Astrocyte (in vitro differentiated cells and primary cell): ENCODE results near the gene IFT172. TPM values are rescaled to one million over a fixed set of nuclear protein-coding genes. Genes with fewer than 3 reads are reported as not detected.

Experiments used
- DNase-seq: peaks from one replicate; pipeline ENCODE4 v3.0.0-alpha.2; 2010; ENCODE audit warnings: low read depth
- FAIRE-seq: peaks from 2 replicates; lab custom pipeline; 2011; peaks lifted over from hg19 to GRCh38; lab: Jason Lieb, UNC
- H2AFZ ChIP-seq: 2 replicates; pipeline ENCODE4 v1.6.0; 2012; ENCODE audit warnings: low read depth, low read length, inconsistent platforms
- H3K27ac ChIP-seq: 2 replicates; pipeline ENCODE4 v1.5.1; 2011; ENCODE audit warnings: low read depth, low read length, inconsistent platforms
- H3K27me3 ChIP-seq: 2 replicates; pipeline ENCODE4 v1.6.0; 2011; ENCODE audit warnings: low read length, inconsistent platforms; ENCODE audit not compliant: insufficient read depth
- H3K36me3 ChIP-seq: 2 replicates; pipeline ENCODE4 v1.5.1; 2011; ENCODE audit warnings: low read length, inconsistent platforms; ENCODE audit not compliant: insufficient read depth
- H3K4me1 ChIP-seq: 2 replicates; pipeline ENCODE4 v1.5.1; 2011; ENCODE audit warnings: low read length, inconsistent platforms; ENCODE audit not compliant: insufficient read depth
- H3K4me2 ChIP-seq: 2 replicates; pipeline ENCODE4 v1.6.0; 2012; ENCODE audit warnings: low read length, inconsistent platforms
- H3K4me3 ChIP-seq: 2 replicates; pipeline ENCODE4 v1.5.1; 2011; ENCODE audit warnings: low read depth, mild to moderate bottlenecking, low read length, inconsistent platforms; ENCODE audit not compliant: insufficient read depth
- H3K79me2 ChIP-seq: 2 replicates; pipeline ENCODE4 v1.6.0; 2012; ENCODE audit warnings: mild to moderate bottlenecking, low read length, inconsistent platforms; ENCODE audit not compliant: insufficient read depth
- H3K9ac ChIP-seq: 2 replicates; pipeline ENCODE4 v1.6.0; 2012; ENCODE audit warnings: mild to moderate bottlenecking, low read length, inconsistent platforms
- H3K9me3 ChIP-seq: 2 replicates; pipeline ENCODE4 v1.5.1; 2012; ENCODE audit warnings: low read depth, mild to moderate bottlenecking, low read length, inconsistent platforms; ENCODE audit not compliant: insufficient read depth
- H4K20me1 ChIP-seq: 2 replicates; pipeline ENCODE4 v1.6.0; 2012; ENCODE audit warnings: low read length, inconsistent platforms; ENCODE audit not compliant: insufficient read depth
- H3K27ac Mint-ChIP-seq: one replicate; pipeline ENCODE4 v1.8.0; 2021; ENCODE audit warnings: mild to moderate bottlenecking, mixed read lengths; ENCODE audit not compliant: unreplicated experiment
- H3K27me3 Mint-ChIP-seq: one replicate; pipeline ENCODE4 v1.8.0; 2021; ENCODE audit warnings: low read depth, mixed read lengths; ENCODE audit not compliant: unreplicated experiment
- H3K36me3 Mint-ChIP-seq: one replicate; pipeline ENCODE4 v1.8.0; 2021; ENCODE audit warnings: low read depth, mixed read lengths; ENCODE audit not compliant: unreplicated experiment
- H3K4me1 Mint-ChIP-seq: one replicate; pipeline ENCODE4 v1.8.0; 2021; ENCODE audit warnings: low read depth, mixed read lengths; ENCODE audit not compliant: unreplicated experiment
- H3K4me3 Mint-ChIP-seq: one replicate; pipeline ENCODE4 v1.8.0; 2021; ENCODE audit warnings: mild to moderate bottlenecking, moderate library complexity, mixed read lengths; ENCODE audit not compliant: unreplicated experiment
- H3K9me3 Mint-ChIP-seq: one replicate; pipeline ENCODE4 v1.8.0; 2021; ENCODE audit warnings: mild to moderate bottlenecking, mixed read lengths; ENCODE audit not compliant: unreplicated experiment
- CTCF ChIP-seq: IDR thresholded peaks from 2 replicates; pipeline ENCODE4 v1.5.1; 2011; ENCODE audit warnings: low read depth, mild to moderate bottlenecking, inconsistent platforms, low read length, moderate library complexity; ENCODE audit not compliant: insufficient read depth
- EZH2 ChIP-seq: IDR thresholded peaks from 2 replicates; pipeline ENCODE4 v1.6.1; 2012; ENCODE audit warnings: mild to moderate bottlenecking, low read length, inconsistent platforms; ENCODE audit not compliant: insufficient read depth
- total RNA-seq: library from RNA; stranded (reverse); gene quantifications from 2 replicates; pipeline ENCODE4 v1.2.1, GENCODE V29; 2021

IFT172 gene
- total RNA-seq, 1 donor from 2014 or later, result 15.4 TPM

GRCh38 chr2:27464443-27464842, 25.1 kb downstream of the IFT172 start:
- no peaks in the 10 kb centered on the region for H3K27me3 ChIP-seq
- no peak overlapping the region for H3K4me2 ChIP-seq
- Mint-ChIP-seq H3K27me3 (no peaks in the 10 kb centered on the region), H3K9me3 (peaks cover 1% of the 10 kb centered on the region), H3K4me3 (no peak overlapping the region), H3K27ac (no peak overlapping the region), H3K36me3 (peaks cover 26% of the 10 kb centered on the region), H3K4me1 (no peaks in the 10 kb centered on the region)
- FAIRE-seq (no peak), DNase-seq (no peak)
- no peaks in the 10 kb centered on the region for H3K4me1 ChIP-seq
- no peak overlapping the region for H3K27ac ChIP-seq
- H3K4me3 ChIP-seq, result no peak overlapping the region
- no peaks in the 10 kb centered on the region for H3K79me2 ChIP-seq
- H3K9me3 ChIP-seq, result no peaks in the 10 kb centered on the region
- no peak overlapping the region for H2AFZ ChIP-seq
- no peak overlapping the region for H3K9ac ChIP-seq
- H4K20me1 ChIP-seq, result no peaks in the 10 kb centered on the region
- no peak for TF ChIP-seq EZH2
- TF ChIP-seq CTCF, result no peak
- peaks cover 6% of the 10 kb centered on the region for H3K36me3 ChIP-seq

- Mint-ChIP-seq H3K9me3 (peaks cover 1% of the 10 kb centered on the region), H3K27ac (no peak overlapping the region), H3K36me3 (peaks cover 43% of the 10 kb centered on the region), H3K4me3 (no peak overlapping the region), H3K27me3 (no peaks in the 10 kb centered on the region), H3K4me1 (no peaks in the 10 kb centered on the region)
- H2AFZ ChIP-seq, result no peak overlapping the region
- H3K4me1 ChIP-seq, result no peaks in the 10 kb centered on the region
- H3K4me3 ChIP-seq, result no peak overlapping the region
- H3K79me2 ChIP-seq, result no peaks in the 10 kb centered on the region
- H3K27me3 ChIP-seq, result no peaks in the 10 kb centered on the region
- no peaks in the 10 kb centered on the region for H3K9me3 ChIP-seq
- no peak for TF ChIP-seq EZH2
- TF ChIP-seq CTCF, result no peak
- FAIRE-seq (no peak), DNase-seq (no peak)
- no peak overlapping the region for H3K27ac ChIP-seq
- peaks cover 21% of the 10 kb centered on the region for H3K36me3 ChIP-seq
- H4K20me1 ChIP-seq, result no peaks in the 10 kb centered on the region
- no peak overlapping the region for H3K9ac ChIP-seq
- no peak overlapping the region for H3K4me2 ChIP-seq
Observed at GRCh38 chr2:27461118-27461517, 28.4 kb downstream of the IFT172 start.

GRCh38 chr2:27453968-27454367, 35.6 kb downstream of the IFT172 start:
- Histone ChIP-seq H3K4me2 (no peak overlapping the region), H2AFZ (no peak overlapping the region), H3K27ac (no peak overlapping the region), H3K27me3 (no peaks in the 10 kb centered on the region), H4K20me1 (no peaks in the 10 kb centered on the region), H3K4me1 (no peaks in the 10 kb centered on the region), H3K4me3 (no peak overlapping the region), H3K36me3 (peaks cover 30% of the 10 kb centered on the region), H3K9ac (no peak overlapping the region), H3K79me2 (no peaks in the 10 kb centered on the region), H3K9me3 (no peaks in the 10 kb centered on the region)
- DNase-seq (no peak), FAIRE-seq (no peak)
- Mint-ChIP-seq H3K4me1 (no peaks in the 10 kb centered on the region), H3K36me3 (peaks cover 34% of the 10 kb centered on the region), H3K27ac (no peak overlapping the region), H3K9me3 (no peaks in the 10 kb centered on the region), H3K27me3 (no peaks in the 10 kb centered on the region), H3K4me3 (no peak overlapping the region)
- TF ChIP-seq EZH2, result no peak
- TF ChIP-seq CTCF, result no peak
